AML-193 (cell line): ENCODE measurements around the gene MBNL1.

Experiments
- DNase-seq, 2 experiments: peaks; one replicate each; lab custom pipeline; 2025; lab: John Stamatoyannopoulos, UW

MBNL1 gene

GRCh38 chr3:152252755-152253154 is 16.0 kb upstream of the MBNL1 start:
- peak; percentile 73 to 77 for DNase-seq

GRCh38 chr3:152253514-152253913 is 15.2 kb upstream of the MBNL1 start:
- no peak for DNase-seq

GRCh38 chr3:152254041-152254440 is 14.7 kb upstream of the MBNL1 start:
- DNase-seq = peak in 1 of 2 experiments; percentile 48

GRCh38 chr3:152255290-152255689 is 13.4 kb upstream of the MBNL1 start:
- no peak for DNase-seq

- DNase-seq = no peak
Measured at GRCh38 chr3:152256851-152257562, 11.7 kb upstream of the MBNL1 start.

GRCh38 chr3:152257563-152258035 is 11.1 kb upstream of the MBNL1 start:
- DNase-seq = peak; percentile 90 to 92

- DNase-seq = peak; percentile 100
Measured at GRCh38 chr3:152258448-152259393, 10.0 kb upstream of the MBNL1 start.

GRCh38 chr3:152259468-152259867 is 9.3 kb upstream of the MBNL1 start:
- DNase-seq = no peak

GRCh38 chr3:152260026-152260425 is 8.7 kb upstream of the MBNL1 start:
- no peak for DNase-seq

- DNase-seq = no peak
Measured at GRCh38 chr3:152260529-152260928, 8.2 kb upstream of the MBNL1 start.

- DNase-seq = no peak
Measured at GRCh38 chr3:152261329-152261728, 7.4 kb upstream of the MBNL1 start.

- DNase-seq = no peak
Measured at GRCh38 chr3:152263711-152264110, 5.0 kb upstream of the MBNL1 start.

- peak; percentile 28 to 56 for DNase-seq
Measured at GRCh38 chr3:152264378-152264777, 4.4 kb upstream of the MBNL1 start.

- peak in 1 of 2 experiments; percentile 20 for DNase-seq
Measured at GRCh38 chr3:152266221-152266995, 2.3 kb upstream of the MBNL1 start.

- no peak for DNase-seq
Measured at GRCh38 chr3:152267831-152268554, 736 bp upstream of the MBNL1 start.

- DNase-seq = peak; percentile 58 to 72
Measured at GRCh38 chr3:152269056-152269830, 514 bp downstream of the MBNL1 start.

GRCh38 chr3:152269831-152270734 is 1.4 kb downstream of the MBNL1 start:
- DNase-seq = peak; percentile 41 to 43

- DNase-seq = peak in 1 of 2 experiments; percentile 28
Measured at GRCh38 chr3:152270937-152271336, 2.2 kb downstream of the MBNL1 start.

GRCh38 chr3:152271501-152272236 is 2.9 kb downstream of the MBNL1 start:
- DNase-seq = peak; percentile 27 to 35
